CD4-positive, alpha-beta memory T cell (primary cell): Measurements from ENCODE around the gene DEFB108B. TPM values are rescaled to one million over a fixed set of nuclear protein-coding genes. Genes with fewer than 3 reads are reported as not detected.
A peak's percentile ranks its signal among the peaks of the same experiment; 100 is the strongest.
"Not testable (repeated sequence)": the region's sequence is repeated elsewhere in the genome, so short reads cannot be mapped to it uniquely, and the experiment has no call there.

ENCODE experiments used
- CTCF ChIA-PET: fragments of 350-600 bp; sonication (Branson Sonifier 250); formaldehyde crosslinking; loops from one replicate; lab custom pipeline; 2021; ENCODE audit warnings: inconsistent platforms; ENCODE audit not compliant: partially characterized antibody; lab: Charles Lee
- POLR2A ChIA-PET: fragments of 350-600 bp; sonication (Branson Sonifier 250); formaldehyde crosslinking; loops from one replicate; lab custom pipeline; 2021; ENCODE audit not compliant: partially characterized antibody; lab: Charles Lee
- DNase-seq, 5 donors: peaks; one replicate each; pipeline versions ENCODE4 v3.0.0 to v3.0.0-alpha.2; 2020 to 2022; ENCODE audit warnings: mixed read lengths in 1 of 5
- H3K27ac ChIP-seq: one replicate; pipeline ENCODE4 v1.7.0; 2013; ENCODE audit warnings: low read depth, low read length
- H3K27me3 ChIP-seq: 2 replicates; pipeline ENCODE4 v1.7.0; 2013; ENCODE audit warnings: mild to moderate bottlenecking, low read length, moderate library complexity; ENCODE audit not compliant: insufficient read depth
- H3K36me3 ChIP-seq: 2 replicates; pipeline ENCODE4 v1.7.0; 2013; ENCODE audit warnings: mild to moderate bottlenecking, low read length, moderate library complexity; ENCODE audit not compliant: insufficient read depth
- H3K4me1 ChIP-seq: 2 replicates; pipeline ENCODE4 v1.7.0; 2013; ENCODE audit warnings: mild to moderate bottlenecking, low read length, moderate library complexity; ENCODE audit not compliant: insufficient read depth
- H3K4me3 ChIP-seq, 2 donors: one replicate each; pipeline ENCODE4 v1.7.0; 2013; ENCODE audit warnings: low read length in 2 of 2, mild to moderate bottlenecking in 1 of 2
- H3K9me3 ChIP-seq, 2 donors: one replicate each; pipeline ENCODE4 v1.7.0; 2013; ENCODE audit warnings: low read length in 2 of 2, control low read depth in 1 of 2; ENCODE audit not compliant: control insufficient read depth in 1 of 2
- H3K27ac Mint-ChIP-seq, 7 donors: one replicate each; pipeline ENCODE4 v1.8.0; 2020 to 2021; ENCODE audit warnings: mixed read lengths in 7 of 7, mild to moderate bottlenecking in 6 of 7, inconsistent platforms in 3 of 7, moderate library complexity in 3 of 7
- H3K27me3 Mint-ChIP-seq, 2 donors: one replicate each; pipeline ENCODE4 v1.8.0; 2020 to 2021; ENCODE audit warnings: mixed read lengths in 2 of 2
- H3K36me3 Mint-ChIP-seq, 2 donors: one replicate each; pipeline ENCODE4 v1.8.0; 2020 to 2021; ENCODE audit warnings: mixed read lengths in 2 of 2, inconsistent platforms in 1 of 2, mild to moderate bottlenecking in 1 of 2
- H3K4me1 Mint-ChIP-seq, 4 donors: one replicate each; pipeline ENCODE4 v1.8.0; 2020 to 2021; ENCODE audit warnings: mixed read lengths in 4 of 4, mild to moderate bottlenecking in 1 of 4
- H3K4me3 Mint-ChIP-seq, 8 donors: one replicate each; pipeline ENCODE4 v1.8.0; 2020 to 2021; ENCODE audit warnings: mixed read lengths in 8 of 8, mild to moderate bottlenecking in 7 of 8, moderate library complexity in 6 of 8, inconsistent platforms in 3 of 8
- H3K9me3 Mint-ChIP-seq, 8 donors: one replicate each; pipeline ENCODE4 v1.8.0; 2020 to 2021; ENCODE audit warnings: mixed read lengths in 8 of 8, mild to moderate bottlenecking in 5 of 8, inconsistent platforms in 3 of 8, moderate library complexity in 1 of 8
- intact Hi-C: fragments of 100-400 bp; cut with micrococcal nuclease; formaldehyde crosslinking; loops from one replicate; pipeline ENCODE4 v1.15.1; 2023
- polyA plus RNA-seq, 2 donors: library from polyadenylated mRNA; unstranded; fragments of 300-500 nt; fragmentation: Illumina TruSeq; gene quantifications; one replicate each; pipeline ENCODE4 v1.2.3, GENCODE V29; 2021
- total RNA-seq, 2 experiments: library from RNA; stranded (reverse); gene quantifications; one replicate each; pipeline ENCODE4 v1.2.3, GENCODE V29; 2021

Gene DEFB108B
- not detected for total RNA-seq
- polyA plus RNA-seq: not detected

DNA sequence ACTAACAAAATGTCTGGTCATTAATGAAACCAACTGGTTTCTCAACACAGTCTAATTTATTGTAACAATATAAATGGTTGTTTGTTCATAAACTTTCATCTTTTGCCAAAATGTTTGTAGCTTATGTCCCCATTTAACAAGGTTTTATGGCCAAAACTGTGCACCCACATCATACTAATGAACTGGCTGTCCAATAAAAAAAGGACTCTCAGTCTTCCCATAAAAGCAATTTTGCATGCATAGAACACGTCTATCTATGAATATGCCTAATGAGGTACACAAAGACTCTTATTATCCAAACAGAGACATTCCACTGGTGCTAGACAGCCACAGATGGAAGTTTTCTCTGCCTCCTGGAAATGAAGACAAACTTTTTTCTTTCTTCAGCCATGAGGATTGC is at the start of gene DEFB108B:
Gene DEFB108B, plus strand, starts transcription at position 390 of the 400 bp plus-strand sequence. Its CDS starts 0 bp downstream, at position 390.
- CTCF ChIA-PET, H3K4me1 Mint-ChIP-seq, H3K9me3 ChIP-seq, H3K27me3 Mint-ChIP-seq, H3K4me3 Mint-ChIP-seq, H3K4me3 ChIP-seq, H3K36me3 ChIP-seq, H3K27ac ChIP-seq, POLR2A ChIA-PET, H3K36me3 Mint-ChIP-seq, DNase-seq, H3K4me1 ChIP-seq, H3K27me3 ChIP-seq, H3K9me3 Mint-ChIP-seq, intact Hi-C loops, H3K27ac Mint-ChIP-seq: not testable (repeated sequence)

DNA sequence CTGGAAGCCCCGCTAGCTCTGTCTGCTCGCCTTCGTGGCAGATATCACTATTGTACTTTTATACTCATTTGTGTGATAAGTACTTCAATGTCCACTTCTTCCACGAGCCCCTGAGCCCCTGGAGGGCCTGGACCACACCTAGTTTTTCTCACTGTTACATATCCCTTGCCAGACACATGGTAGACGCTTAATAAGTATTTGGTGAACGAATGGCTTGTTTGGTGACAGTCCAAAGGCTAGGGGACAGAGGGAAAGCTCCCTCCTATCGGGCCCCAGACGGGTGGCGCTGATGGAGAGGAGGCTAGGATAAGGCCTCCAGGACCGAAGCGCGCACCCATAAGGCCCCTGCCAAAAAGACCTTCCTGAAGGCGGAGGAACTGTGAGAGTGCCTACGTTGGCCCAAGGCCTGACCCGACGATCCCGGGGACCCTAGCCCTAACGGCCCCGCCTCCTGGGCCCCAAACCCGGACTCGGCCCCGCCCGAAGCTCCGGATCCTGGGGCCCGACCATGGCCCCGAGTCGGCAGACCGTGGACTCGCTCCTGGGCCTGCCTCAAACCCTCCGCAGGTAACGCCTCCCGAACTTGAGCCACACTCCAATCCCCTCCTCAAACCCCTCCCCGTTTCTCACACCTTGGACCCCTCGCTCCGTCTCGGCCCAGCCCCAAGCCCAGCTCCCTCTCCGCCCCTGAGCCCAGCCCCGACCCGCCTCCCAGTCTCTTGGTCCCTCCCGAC is 46.7 kb upstream of the DEFB108B start:
- Mint-ChIP-seq H3K4me3 (peak overlapping the region; percentile 93 to 99 (median 96)), H3K27ac (peak overlapping the region; percentile 87 to 100 (median 99)), H3K4me1 (peaks cover 10 to 18% (median 13%) of the 10 kb centered on the region in 4 donors)
- Histone ChIP-seq H3K4me3 (peak overlapping the region in 1 of 2 donors; percentile 91), H3K27ac (peak overlapping the region; percentile 65)
- POLR2A ChIA-PET: interaction anchor here (0.8 to 1.6 kb wide), 5 partner anchors 14 to 437 kb away, joined by 3 to 9 read pairs (median 3); partner anchors contain the start of genes RNF121 and XNDC1N
- H3K9me3 ChIP-seq, H3K36me3 ChIP-seq, H3K27me3 ChIP-seq, H3K36me3 Mint-ChIP-seq, H3K9me3 Mint-ChIP-seq, DNase-seq, H3K4me1 ChIP-seq, CTCF ChIA-PET, H3K27me3 Mint-ChIP-seq: not testable (repeated sequence)
- intact Hi-C loops: loop anchor here (2.0 to 10.0 kb wide), 4 partner anchors 319 to 646 kb away; partner anchors contain the start of genes CLPB, INPPL1, LAMTOR1 and NADSYN1

DNA sequence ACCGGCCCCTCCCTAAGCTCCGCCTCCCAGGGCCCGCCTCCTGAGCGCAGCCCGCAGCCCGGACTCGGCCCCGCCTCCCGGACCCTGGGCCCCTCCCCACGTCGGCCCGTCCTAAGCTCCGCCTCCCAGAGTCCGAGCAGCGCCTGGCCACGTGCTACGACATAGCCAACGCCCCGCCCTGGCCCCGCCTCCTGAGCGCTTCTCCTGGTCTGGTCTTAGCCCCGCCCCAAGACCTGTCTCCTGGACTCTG is 46.2 kb upstream of the DEFB108B start:
- H3K36me3 Mint-ChIP-seq, H3K9me3 Mint-ChIP-seq, H3K36me3 ChIP-seq, CTCF ChIA-PET, H3K9me3 ChIP-seq, H3K4me1 ChIP-seq, H3K27me3 Mint-ChIP-seq, H3K27me3 ChIP-seq: not testable (repeated sequence)
- POLR2A ChIA-PET: interaction anchor here (0.8 to 1.6 kb wide), 5 partner anchors 14 to 437 kb away, joined by 3 to 9 read pairs (median 3); partner anchors contain the start of genes RNF121 and XNDC1N
- H3K4me1 Mint-ChIP-seq: peaks cover 10 to 18% (median 13%) of the 10 kb centered on the region in 4 donors
- H3K27ac Mint-ChIP-seq: peak overlapping the region; percentile 87 to 100 (median 99)
- Histone ChIP-seq H3K4me3 (peak overlapping the region in 1 of 2 donors; percentile 91), H3K27ac (peak overlapping the region; percentile 65)
- intact Hi-C loops: loop anchor here (1.0 to 10.0 kb wide), 6 partner anchors 27 to 646 kb away; partner anchors contain the start of genes CLPB, INPPL1, LAMTOR1 and NADSYN1
- H3K4me3 Mint-ChIP-seq: peak overlapping the region; percentile 93 to 99 (median 96)
- peak; percentile 96 to 98 (median 98) for DNase-seq

DNA sequence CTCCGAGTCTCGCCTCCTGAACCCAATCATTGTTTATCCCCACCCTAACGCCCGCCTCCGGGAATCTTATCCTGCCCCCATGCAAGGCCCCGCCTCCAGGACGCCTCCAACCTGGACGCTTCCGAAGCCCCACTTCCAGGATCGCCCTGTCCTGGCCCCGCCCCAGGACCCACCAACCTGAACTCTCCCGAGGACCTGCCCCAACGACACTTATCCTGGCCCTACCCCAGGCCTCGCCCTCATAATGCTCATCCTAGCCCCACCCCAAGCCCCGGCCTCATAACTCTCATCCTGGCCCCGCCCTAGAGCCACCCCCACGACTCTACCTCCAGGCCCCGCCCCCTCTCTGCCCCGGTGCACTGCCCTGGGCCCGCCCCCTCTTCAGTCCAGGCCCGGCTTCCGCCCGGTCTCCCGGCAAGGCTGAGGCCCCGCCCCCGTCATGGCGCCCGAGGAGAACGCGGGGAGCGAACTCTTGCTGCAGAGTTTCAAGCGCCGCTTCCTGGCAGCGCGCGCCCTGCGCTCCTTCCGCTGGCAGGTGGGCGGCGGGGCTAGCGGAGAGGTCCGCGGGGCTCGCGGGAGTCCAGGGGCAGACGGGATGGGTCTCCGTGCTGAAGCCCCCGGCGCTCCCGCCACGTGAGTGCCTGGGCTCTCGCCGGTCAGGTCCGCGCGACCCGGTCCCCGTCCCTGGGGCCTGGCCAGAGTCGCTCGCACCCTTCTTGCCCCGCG is 45.7 kb upstream of the DEFB108B start:
- Histone ChIP-seq H3K9me3 (no peaks in the 10 kb centered on the region), H3K27ac (peak overlapping the region; percentile 65), H3K36me3 (no peaks in the 10 kb centered on the region), H3K4me3 (peak overlapping the region in 1 of 2 donors; percentile 91), H3K4me1 (peaks cover 3% of the 10 kb centered on the region), H3K27me3 (no peaks in the 10 kb centered on the region)
- Mint-ChIP-seq H3K27ac (peak overlapping the region; percentile 87 to 100 (median 99)), H3K4me1 (peaks cover 10 to 18% (median 13%) of the 10 kb centered on the region in 4 donors), H3K9me3 (no peaks in the 10 kb centered on the region), H3K4me3 (peak overlapping the region; percentile 93 to 99 (median 96)), H3K27me3 (no peaks in the 10 kb centered on the region), H3K36me3 (peaks cover 0 to 2% of the 10 kb centered on the region in 2 donors)
- DNase-seq: peak; percentile 89 to 97 (median 95)
- ChIA-PET POLR2A (interaction anchor here (0.8 to 1.6 kb wide), 4 partner anchors 26 to 436 kb away, joined by 3 to 9 read pairs (median 4); partner anchors contain the start of genes RNF121 and XNDC1N), CTCF (interaction anchor here (1.1 kb wide), 1 partner anchor 13 kb away, joined by 6 read pairs; no protein-coding TSS in a partner anchor)
- intact Hi-C loops: loop anchor here (1.0 to 10.0 kb wide), 6 partner anchors 26 to 645 kb away; partner anchors contain the start of genes CLPB, INPPL1, LAMTOR1 and NADSYN1

DNA sequence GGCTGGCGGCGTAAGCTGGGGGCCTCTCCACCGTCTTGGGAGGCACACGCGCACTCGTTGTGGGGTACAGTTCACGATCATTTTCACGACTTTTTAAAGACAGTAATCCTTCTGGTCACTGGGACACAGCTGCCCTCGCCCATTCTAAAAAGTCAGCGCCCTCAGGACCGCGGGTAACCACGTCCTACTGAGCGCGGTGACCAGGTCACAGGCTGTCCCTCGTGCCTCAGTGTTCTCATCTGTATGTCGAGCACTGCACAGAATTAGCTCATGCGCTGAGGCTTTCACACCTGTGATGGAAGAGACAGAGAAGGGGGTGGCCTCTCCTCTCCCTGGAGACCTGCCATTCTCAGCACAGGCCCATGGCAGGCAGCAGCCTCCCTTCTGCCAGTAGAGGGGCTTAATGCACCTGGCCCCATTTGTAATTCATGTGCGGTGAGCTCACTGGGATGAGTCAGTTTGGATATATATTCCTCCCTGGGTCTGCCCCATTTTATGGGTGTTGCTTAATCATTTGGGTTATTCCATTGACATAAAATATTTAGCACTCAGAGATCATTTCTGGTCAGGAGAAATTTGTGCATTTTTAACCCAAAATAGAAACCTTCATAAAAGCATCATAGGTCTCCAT is 45.1 kb upstream of the DEFB108B start:
- Mint-ChIP-seq H3K27ac (peak overlapping the region; percentile 87 to 96 (median 95)), H3K4me3 (peak overlapping the region; percentile 90 to 99 (median 96)), H3K4me1 (peaks cover 11 to 22% (median 17%) of the 10 kb centered on the region in 4 donors)
- not testable (repeated sequence) for H3K9me3 Mint-ChIP-seq, H3K27me3 Mint-ChIP-seq, H3K9me3 ChIP-seq, H3K36me3 ChIP-seq, H3K4me1 ChIP-seq, H3K36me3 Mint-ChIP-seq, H3K27me3 ChIP-seq
- peak overlapping the region; percentile 65 for H3K27ac ChIP-seq
- POLR2A ChIA-PET: interaction anchor here (1.1 kb wide), 1 partner anchor 26 kb away, joined by 3 read pairs; no protein-coding TSS in a partner anchor
- peak in 4 of 5 donors; percentile 16 to 52 (median 31) for DNase-seq
- CTCF ChIA-PET: interaction anchor here (1.1 kb wide), 1 partner anchor 13 kb away, joined by 6 read pairs; no protein-coding TSS in a partner anchor
- peak overlapping the region in 1 of 2 donors; percentile 91 for H3K4me3 ChIP-seq
- intact Hi-C loops: loop anchor here (1.0 to 10.0 kb wide), 6 partner anchors 25 to 644 kb away; partner anchors contain the start of genes CLPB, INPPL1, LAMTOR1 and NADSYN1

GRCh38 chr11:71789444-71790196 is 43.4 kb upstream of the DEFB108B start:
- Mint-ChIP-seq H3K4me3 (peak overlapping the region in 1 of 8 donors; percentile 43), H3K27ac (peak overlapping the region in 1 of 7 donors; percentile 54), H3K4me1 (peaks cover 11 to 24% (median 17%) of the 10 kb centered on the region in 4 donors)
- POLR2A ChIA-PET, H3K4me1 ChIP-seq, H3K27ac ChIP-seq, H3K27me3 Mint-ChIP-seq, H3K36me3 ChIP-seq, CTCF ChIA-PET, H3K9me3 ChIP-seq, H3K36me3 Mint-ChIP-seq, H3K27me3 ChIP-seq, H3K4me3 ChIP-seq, H3K9me3 Mint-ChIP-seq, DNase-seq: not testable (repeated sequence)
- intact Hi-C loops: loop anchor here (5.0 to 10.0 kb wide), 3 partner anchors 315 to 643 kb away; partner anchors contain the start of genes CLPB, INPPL1, LAMTOR1 and TOMT
